ENCODE results near the gene EMID1.

EMID1 gene

DNA sequence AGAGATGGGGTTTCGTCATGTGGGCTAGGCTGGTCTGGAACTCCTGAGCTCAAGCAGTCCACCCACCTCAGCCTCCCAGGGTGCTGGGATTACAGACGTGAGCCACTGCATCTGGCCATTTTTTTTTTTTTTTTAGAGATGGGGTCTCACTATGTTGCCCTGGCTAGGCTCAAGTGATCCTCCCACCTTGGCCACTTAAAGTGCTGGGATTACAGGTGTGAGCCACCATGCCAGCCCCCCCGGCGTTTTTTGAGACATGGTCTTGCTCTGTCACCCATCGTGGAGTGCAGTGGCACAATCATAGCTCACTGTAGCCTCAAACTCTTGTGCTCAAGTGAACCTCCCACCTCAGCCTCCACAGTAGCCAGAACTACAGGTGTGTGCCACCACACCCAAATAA, 45.6 kb downstream of the EMID1 start:
- Histone ChIP-seq H3K27ac (ENCODE audit: low read depth, low read length) (no peak overlapping the region), H3K27me3 (ENCODE audit: control insufficient read depth in 5 of 5, insufficient read depth in 4 of 5, low read length in 5 of 5) (peaks cover 0 to 3% (median 0%) of the 10 kb centered on the region in 5 donors)

DNA sequence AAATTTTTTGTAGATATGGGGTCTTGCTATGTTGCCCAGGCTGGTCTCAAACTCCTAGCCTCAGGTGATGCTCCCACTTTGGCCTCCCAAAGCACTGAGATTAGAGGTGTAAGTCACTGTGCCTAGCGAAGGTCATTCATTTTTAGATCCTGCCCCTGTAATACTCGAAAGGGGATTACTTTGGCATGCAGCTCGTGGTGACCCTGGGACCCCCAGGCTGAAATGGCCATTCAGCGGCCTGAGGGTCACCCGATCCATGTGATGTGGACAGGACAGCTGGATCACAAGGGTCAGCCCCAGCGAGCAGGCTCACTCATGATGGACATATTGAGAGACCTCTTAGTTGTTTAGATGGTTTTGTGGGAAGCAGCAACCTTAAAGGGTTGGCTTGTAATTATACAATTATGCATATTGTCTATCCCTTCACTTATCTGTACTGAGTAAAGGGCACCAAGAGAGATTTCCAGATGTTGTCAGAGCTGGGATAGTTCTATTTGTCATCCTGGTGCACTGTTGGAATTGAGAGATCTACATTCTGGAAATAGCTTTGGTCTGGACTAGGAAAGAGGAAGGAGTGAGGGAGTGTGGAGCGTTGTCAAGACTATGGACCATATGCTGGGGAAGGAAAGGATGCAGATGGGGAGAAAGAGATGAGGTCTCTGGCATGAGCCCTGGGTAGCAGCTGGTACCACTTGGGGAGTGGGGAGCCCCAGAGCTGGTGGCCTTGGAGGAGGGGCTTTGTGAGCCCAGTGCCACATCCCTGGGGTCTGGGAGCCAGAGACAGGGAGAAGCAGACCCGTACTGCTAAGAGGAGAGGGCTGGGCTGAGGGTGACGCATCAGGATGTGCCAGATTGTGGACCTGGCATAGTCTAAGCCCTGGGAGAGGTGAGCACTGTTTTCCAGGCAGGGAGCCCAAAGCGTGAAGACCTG, 46.5 kb downstream of the EMID1 start:
- Histone ChIP-seq H3K27ac (ENCODE audit: low read depth, low read length) (no peak overlapping the region), H3K4me1 (ENCODE audit: control insufficient read depth in 5 of 5, insufficient read depth in 5 of 5, low read length in 5 of 5) (no peaks in the 10 kb centered on the region), H3K36me3 (ENCODE audit: control insufficient read depth in 5 of 5, insufficient read depth in 5 of 5, low read length in 5 of 5) (no peaks in the 10 kb centered on the region), H3K27me3 (ENCODE audit: control insufficient read depth in 5 of 5, insufficient read depth in 4 of 5, low read length in 5 of 5) (peaks cover 0 to 3% (median 0%) of the 10 kb centered on the region in 5 donors), H3K9ac (ENCODE audit: low read length in 5 of 5) (no peak overlapping the region), H3K4me3 (ENCODE audit: low read depth in 1 of 5, low read length in 5 of 5) (no peak overlapping the region), H3K9me3 (ENCODE audit: control insufficient read depth in 5 of 5, low read length in 5 of 5) (no peaks in the 10 kb centered on the region)

More for the DNA sequence above, 45.6 kb downstream of the EMID1 start:
- H3K4me1 ChIP-seq (ENCODE audit: control insufficient read depth in 5 of 5, insufficient read depth in 5 of 5, low read length in 5 of 5), result no peaks in the 10 kb centered on the region
- H3K36me3 ChIP-seq (ENCODE audit: control insufficient read depth in 5 of 5, insufficient read depth in 5 of 5, low read length in 5 of 5), result no peaks in the 10 kb centered on the region
- H3K4me3 ChIP-seq (ENCODE audit: low read depth in 1 of 5, low read length in 5 of 5), result no peak overlapping the region
- H3K9ac ChIP-seq (ENCODE audit: low read length in 5 of 5), result no peak overlapping the region
- no peaks in the 10 kb centered on the region for H3K9me3 ChIP-seq (ENCODE audit: control insufficient read depth in 5 of 5, low read length in 5 of 5)

DNA sequence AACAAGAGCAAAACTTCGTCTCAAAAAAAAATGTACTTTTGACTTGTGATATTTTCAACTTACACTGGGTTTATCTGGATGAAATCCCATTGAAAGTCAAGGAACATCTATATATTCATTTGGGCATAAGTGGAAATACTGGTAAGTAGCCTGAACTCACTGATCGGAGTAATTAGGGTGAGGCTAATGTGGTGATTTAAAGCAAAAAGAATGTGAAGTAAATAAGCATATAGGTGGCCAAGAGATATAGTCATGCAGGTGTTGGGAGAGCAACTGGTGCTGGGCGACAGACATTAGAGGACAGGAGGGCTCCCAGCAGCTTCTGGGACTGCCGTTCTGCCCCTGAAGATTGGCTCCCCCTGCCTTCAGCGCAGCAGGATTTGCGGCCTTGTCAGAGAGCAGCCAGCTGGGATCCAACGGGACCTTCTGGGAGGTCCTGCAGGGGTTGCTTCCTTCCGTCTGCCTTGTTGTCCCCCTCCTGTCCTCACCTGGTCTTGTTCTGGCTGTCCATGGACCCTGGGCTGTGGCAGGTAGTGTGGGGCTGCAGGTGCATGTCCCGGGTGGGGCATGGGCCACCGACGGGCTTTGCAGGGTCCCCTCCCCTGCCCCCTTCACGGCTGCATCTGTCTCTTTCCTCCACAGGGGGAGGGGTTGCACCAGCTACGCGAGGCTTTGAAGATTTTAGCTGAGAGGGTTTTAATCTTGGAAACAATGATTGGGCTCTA, 48.0 kb downstream of the EMID1 start:
- H3K36me3 ChIP-seq (ENCODE audit: control insufficient read depth in 5 of 5, insufficient read depth in 5 of 5, low read length in 5 of 5), result no peaks in the 10 kb centered on the region

DNA sequence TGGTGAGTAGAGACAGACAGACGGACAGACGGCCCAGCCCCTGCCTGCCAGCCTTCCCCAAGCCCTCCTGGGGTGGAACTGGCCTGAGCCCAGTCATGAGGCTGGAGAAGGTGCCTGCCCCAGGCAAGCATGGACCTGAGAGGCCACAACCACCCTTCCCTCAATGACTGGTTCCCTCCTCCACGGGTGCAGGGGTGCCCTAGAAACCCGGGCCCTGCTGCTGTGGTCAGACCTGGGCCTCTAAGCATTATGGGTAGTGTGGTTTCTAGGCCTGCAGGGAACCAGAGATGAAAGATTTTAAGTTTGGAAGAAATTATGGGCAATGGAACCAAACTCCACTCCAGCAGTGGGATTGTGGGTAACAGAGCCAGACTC, 48.6 kb downstream of the EMID1 start:
- Histone ChIP-seq H3K27me3 (ENCODE audit: control insufficient read depth in 5 of 5, insufficient read depth in 4 of 5, low read length in 5 of 5) (peaks cover 0 to 3% (median 0%) of the 10 kb centered on the region in 5 donors), H3K27ac (ENCODE audit: low read depth, low read length) (no peak overlapping the region), H3K36me3 (ENCODE audit: control insufficient read depth in 5 of 5, insufficient read depth in 5 of 5, low read length in 5 of 5) (peaks cover 0 to 2% (median under 1%) of the 10 kb centered on the region in 5 donors), H3K9me3 (ENCODE audit: control insufficient read depth in 5 of 5, low read length in 5 of 5) (no peaks in the 10 kb centered on the region), H3K4me3 (ENCODE audit: low read depth in 1 of 5, low read length in 5 of 5) (no peak overlapping the region), H3K4me1 (ENCODE audit: control insufficient read depth in 5 of 5, insufficient read depth in 5 of 5, low read length in 5 of 5) (no peaks in the 10 kb centered on the region), H3K9ac (ENCODE audit: low read length in 5 of 5) (no peak overlapping the region)

More for the DNA sequence above, 48.0 kb downstream of the EMID1 start:
- H3K27me3 ChIP-seq (ENCODE audit: control insufficient read depth in 5 of 5, insufficient read depth in 4 of 5, low read length in 5 of 5), result peaks cover 0 to 3% (median 0%) of the 10 kb centered on the region in 5 donors
- no peaks in the 10 kb centered on the region for H3K9me3 ChIP-seq (ENCODE audit: control insufficient read depth in 5 of 5, low read length in 5 of 5)
- H3K27ac ChIP-seq (ENCODE audit: low read depth, low read length), result no peak overlapping the region
- H3K9ac ChIP-seq (ENCODE audit: low read length in 5 of 5), result no peak overlapping the region
- no peaks in the 10 kb centered on the region for H3K4me1 ChIP-seq (ENCODE audit: control insufficient read depth in 5 of 5, insufficient read depth in 5 of 5, low read length in 5 of 5)
- H3K4me3 ChIP-seq (ENCODE audit: low read depth in 1 of 5, low read length in 5 of 5), result no peak overlapping the region

DNA sequence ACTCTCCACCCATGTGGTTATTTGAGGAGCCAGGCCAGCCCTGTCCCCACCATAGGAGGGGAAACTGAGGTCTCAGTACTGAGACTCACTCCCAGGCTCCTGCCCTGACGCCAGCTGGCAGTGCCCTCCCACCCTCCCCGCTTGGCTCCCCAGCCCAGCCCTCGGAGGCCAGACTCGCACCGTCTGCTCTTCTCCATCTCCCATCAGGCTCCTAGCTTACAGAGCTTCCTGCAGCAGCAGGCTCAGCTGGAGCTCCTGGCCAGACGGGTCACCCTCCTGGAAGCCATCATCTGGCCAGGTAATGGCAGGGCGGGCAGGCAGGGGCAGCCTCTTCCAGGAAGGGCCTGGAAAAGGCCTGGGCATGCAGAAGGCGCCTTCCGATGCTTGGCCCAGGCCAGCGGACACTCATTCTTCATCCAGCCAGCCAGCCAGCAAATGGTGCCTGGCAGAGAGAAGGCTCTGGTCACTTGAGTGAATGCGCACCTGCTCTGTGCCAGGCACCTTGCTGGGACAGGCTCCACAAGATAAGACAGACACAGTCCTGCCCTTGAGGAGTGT, 49.4 kb downstream of the EMID1 start:
- no peaks in the 10 kb centered on the region for H3K4me1 ChIP-seq (ENCODE audit: control insufficient read depth in 5 of 5, insufficient read depth in 5 of 5, low read length in 5 of 5)
- H3K27ac ChIP-seq (ENCODE audit: low read depth, low read length), result no peak overlapping the region
- H3K27me3 ChIP-seq (ENCODE audit: control insufficient read depth in 5 of 5, insufficient read depth in 4 of 5, low read length in 5 of 5), result peaks cover 0 to 3% (median 0%) of the 10 kb centered on the region in 5 donors
- peaks cover 0 to 11% (median 9%) of the 10 kb centered on the region in 5 donors for H3K36me3 ChIP-seq (ENCODE audit: control insufficient read depth in 5 of 5, insufficient read depth in 5 of 5, low read length in 5 of 5)
- H3K9ac ChIP-seq (ENCODE audit: low read length in 5 of 5), result no peak overlapping the region
- no peak overlapping the region for H3K4me3 ChIP-seq (ENCODE audit: low read depth in 1 of 5, low read length in 5 of 5)
- no peaks in the 10 kb centered on the region for H3K9me3 ChIP-seq (ENCODE audit: control insufficient read depth in 5 of 5, low read length in 5 of 5)

DNA sequence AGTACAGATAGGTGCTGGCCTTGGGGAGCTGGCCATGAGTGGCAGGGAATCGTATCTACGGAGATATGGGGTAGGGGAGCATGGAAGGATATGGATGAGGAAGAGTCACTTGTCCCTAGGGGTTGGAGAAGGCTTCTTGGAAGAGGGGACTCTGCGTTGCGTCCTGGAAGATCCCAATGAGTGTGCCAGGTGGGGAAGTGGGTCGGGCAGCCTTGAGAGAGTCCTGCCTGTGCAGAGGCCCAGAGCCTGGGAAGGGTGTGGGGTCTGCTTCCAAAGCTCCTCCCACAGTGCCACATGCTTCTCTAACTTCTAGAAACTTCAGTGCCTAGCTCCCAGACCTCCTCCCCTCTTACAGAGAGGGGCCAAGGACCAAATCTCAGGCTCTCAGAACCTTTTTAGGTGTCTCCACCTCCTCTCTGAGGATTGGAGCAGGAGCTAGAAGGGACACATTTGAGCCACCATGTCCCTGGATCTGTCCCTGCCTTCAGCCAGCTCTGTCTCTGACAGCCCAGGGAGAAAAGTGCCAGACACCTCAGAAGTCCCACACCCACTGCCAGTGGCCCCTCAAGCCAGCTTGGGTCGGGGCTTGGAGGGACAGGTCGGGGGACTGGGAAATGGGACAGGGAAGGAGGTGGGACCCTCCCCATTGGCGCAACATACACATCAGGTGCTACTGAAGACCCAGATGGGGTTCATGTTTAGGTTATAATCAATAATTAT, 51.1 kb downstream of the EMID1 start:
- Histone ChIP-seq H3K36me3 (ENCODE audit: control insufficient read depth in 5 of 5, insufficient read depth in 5 of 5, low read length in 5 of 5) (peaks cover 0 to 17% (median 12%) of the 10 kb centered on the region in 5 donors), H3K9me3 (ENCODE audit: control insufficient read depth in 5 of 5, low read length in 5 of 5) (no peaks in the 10 kb centered on the region), H3K27me3 (ENCODE audit: control insufficient read depth in 5 of 5, insufficient read depth in 4 of 5, low read length in 5 of 5) (peaks cover 0 to 3% (median 0%) of the 10 kb centered on the region in 5 donors), H3K4me1 (ENCODE audit: control insufficient read depth in 5 of 5, insufficient read depth in 5 of 5, low read length in 5 of 5) (no peaks in the 10 kb centered on the region), H3K9ac (ENCODE audit: low read length in 5 of 5) (no peak overlapping the region), H3K4me3 (ENCODE audit: low read depth in 1 of 5, low read length in 5 of 5) (no peak overlapping the region), H3K27ac (ENCODE audit: low read depth, low read length) (no peak overlapping the region)

DNA sequence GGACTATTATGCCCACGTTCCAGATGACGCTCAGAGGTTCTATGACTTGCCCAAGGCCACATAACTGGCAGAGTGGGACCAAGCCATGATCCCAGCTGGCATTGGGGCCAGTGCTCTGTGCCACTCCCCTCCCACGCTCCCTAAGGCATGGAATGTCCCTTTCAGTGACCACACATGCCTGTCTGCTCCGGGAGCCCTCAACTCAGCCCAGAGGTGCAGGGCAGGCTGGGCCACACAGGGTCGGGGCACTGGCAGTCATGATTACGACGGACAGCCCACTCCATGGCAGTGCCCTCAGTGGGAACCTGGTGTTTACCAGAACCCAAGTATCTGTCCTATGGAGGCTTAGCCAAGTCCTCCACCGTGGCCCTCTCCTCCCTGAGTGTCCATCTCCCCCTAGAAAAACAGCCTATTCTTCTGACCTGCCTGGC, 52.1 kb downstream of the EMID1 start:
- peaks cover 0 to 17% (median 12%) of the 10 kb centered on the region in 5 donors for H3K36me3 ChIP-seq (ENCODE audit: control insufficient read depth in 5 of 5, insufficient read depth in 5 of 5, low read length in 5 of 5)
- no peak overlapping the region for H3K9ac ChIP-seq (ENCODE audit: low read length in 5 of 5)
- no peaks in the 10 kb centered on the region for H3K9me3 ChIP-seq (ENCODE audit: control insufficient read depth in 5 of 5, low read length in 5 of 5)
- no peaks in the 10 kb centered on the region for H3K27me3 ChIP-seq (ENCODE audit: control insufficient read depth in 5 of 5, insufficient read depth in 4 of 5, low read length in 5 of 5)
- H3K4me3 ChIP-seq (ENCODE audit: low read depth in 1 of 5, low read length in 5 of 5), result no peak overlapping the region
- H3K27ac ChIP-seq (ENCODE audit: low read depth, low read length), result no peak overlapping the region
- H3K4me1 ChIP-seq (ENCODE audit: control insufficient read depth in 5 of 5, insufficient read depth in 5 of 5, low read length in 5 of 5), result no peaks in the 10 kb centered on the region

DNA sequence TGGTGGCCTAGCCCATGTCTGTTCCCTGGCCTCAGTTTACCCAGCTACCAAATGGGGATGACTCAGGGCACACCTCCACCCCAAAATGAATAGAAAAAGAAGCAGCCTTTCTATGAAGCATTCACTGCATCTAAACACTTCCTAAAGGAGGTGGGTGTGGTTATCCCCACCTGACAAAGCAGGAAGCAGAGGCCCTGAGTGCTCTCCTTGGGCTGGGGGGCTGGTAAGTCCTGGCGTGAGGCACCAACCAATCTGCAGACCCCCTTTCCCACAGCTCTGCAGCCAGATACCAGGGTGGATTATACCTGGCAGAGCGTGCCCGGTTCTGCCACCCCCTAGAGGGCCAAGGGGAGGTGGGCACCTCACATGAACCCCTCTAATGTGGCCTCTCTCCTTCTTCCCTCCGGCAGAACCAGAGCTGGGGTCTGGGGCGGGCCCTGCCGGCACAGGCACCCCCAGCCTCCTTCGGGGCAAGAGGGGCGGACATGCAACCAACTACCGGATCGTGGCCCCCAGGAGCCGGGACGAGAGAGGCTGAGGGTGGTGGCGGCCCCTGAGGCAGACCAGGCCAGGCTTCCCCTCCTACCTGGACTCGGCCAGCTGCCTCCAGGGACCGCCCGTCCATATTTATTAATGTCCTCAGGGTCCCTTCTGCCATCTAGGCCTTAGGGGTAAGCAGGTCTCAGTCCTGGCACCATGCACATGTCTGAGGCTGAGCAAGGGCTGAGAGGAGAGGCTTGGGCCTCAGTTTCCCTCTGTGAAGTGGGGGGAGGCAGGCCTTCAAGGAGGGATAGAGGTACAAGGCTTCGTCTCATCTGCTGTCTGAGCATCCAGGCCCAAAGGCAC, 52.9 kb downstream of the EMID1 start:
- Histone ChIP-seq H3K9ac (ENCODE audit: low read length in 5 of 5) (no peak overlapping the region), H3K27ac (ENCODE audit: low read depth, low read length) (no peak overlapping the region), H3K36me3 (ENCODE audit: control insufficient read depth in 5 of 5, insufficient read depth in 5 of 5, low read length in 5 of 5) (peaks cover 0 to 20% (median 14%) of the 10 kb centered on the region in 5 donors), H3K4me1 (ENCODE audit: control insufficient read depth in 5 of 5, insufficient read depth in 5 of 5, low read length in 5 of 5) (no peaks in the 10 kb centered on the region), H3K9me3 (ENCODE audit: control insufficient read depth in 5 of 5, low read length in 5 of 5) (no peaks in the 10 kb centered on the region), H3K4me3 (ENCODE audit: low read depth in 1 of 5, low read length in 5 of 5) (no peak overlapping the region), H3K27me3 (ENCODE audit: control insufficient read depth in 5 of 5, insufficient read depth in 4 of 5, low read length in 5 of 5) (no peaks in the 10 kb centered on the region)

All from subcutaneous abdominal adipose tissue (tissue), 5 donors.